T-helper 2 cell treated with Interferon-gamma antibody and Interleukin-4, amounts not matched to agents 5 μg/mL and 100 μg/mL, for 36 hours (primary cell): ENCODE data around the gene CDH7.

Experiments used
- DNase-seq: peaks from one replicate; pipeline ENCODE4 v3.0.0; 2021; ENCODE audit warnings: low spot score
- H3K27ac Mint-ChIP-seq: one replicate; pipeline ENCODE4 v1.8.0; 2021; ENCODE audit warnings: mild to moderate bottlenecking, mixed read lengths
- H3K27me3 Mint-ChIP-seq: one replicate; pipeline ENCODE4 v1.8.0; 2021; ENCODE audit warnings: low read depth, mixed read lengths
- H3K36me3 Mint-ChIP-seq: one replicate; pipeline ENCODE4 v1.8.0; 2021; ENCODE audit warnings: low read depth, mixed read lengths
- H3K4me1 Mint-ChIP-seq: one replicate; pipeline ENCODE4 v1.8.0; 2021; ENCODE audit warnings: low read depth, mixed read lengths
- H3K4me3 Mint-ChIP-seq: one replicate; pipeline ENCODE4 v1.8.0; 2022; ENCODE audit warnings: mild to moderate bottlenecking, moderate library complexity, mixed read lengths
- H3K9me3 Mint-ChIP-seq: one replicate; pipeline ENCODE4 v1.8.0; 2021; ENCODE audit warnings: mixed read lengths

The CDH7 gene

GRCh38 chr18:65792456-65793074 is 41.8 kb downstream of the CDH7 start:
- H3K27me3 Mint-ChIP-seq: no peaks in the 10 kb centered on the region
- no peak for DNase-seq
- H3K4me3 Mint-ChIP-seq: no peak overlapping the region
- H3K27ac Mint-ChIP-seq: no peak overlapping the region
- H3K9me3 Mint-ChIP-seq: peaks cover 20% of the 10 kb centered on the region
- no peaks in the 10 kb centered on the region for H3K36me3 Mint-ChIP-seq
- H3K4me1 Mint-ChIP-seq: no peaks in the 10 kb centered on the region

- Mint-ChIP-seq H3K27ac (no peak overlapping the region), H3K4me3 (no peak overlapping the region), H3K9me3 (peaks cover 12% of the 10 kb centered on the region), H3K27me3 (no peaks in the 10 kb centered on the region), H3K36me3 (no peaks in the 10 kb centered on the region), H3K4me1 (no peaks in the 10 kb centered on the region)
- DNase-seq: no peak
These were observed 57.9 kb downstream of the CDH7 start for GRCh38 chr18:65808759-65809158.

- Mint-ChIP-seq H3K4me3 (no peak overlapping the region), H3K4me1 (no peaks in the 10 kb centered on the region), H3K36me3 (no peaks in the 10 kb centered on the region), H3K27ac (no peak overlapping the region), H3K27me3 (no peaks in the 10 kb centered on the region), H3K9me3 (peaks cover 8% of the 10 kb centered on the region)
- no peak for DNase-seq
These were observed 60.5 kb downstream of the CDH7 start for GRCh38 chr18:65811307-65811706.

GRCh38 chr18:65815506-65815905 is 64.7 kb downstream of the CDH7 start:
- peaks cover 13% of the 10 kb centered on the region for H3K9me3 Mint-ChIP-seq

GRCh38 chr18:65817178-65817577 is 66.4 kb downstream of the CDH7 start:
- Mint-ChIP-seq H3K27ac (no peak overlapping the region), H3K36me3 (no peaks in the 10 kb centered on the region), H3K4me1 (no peaks in the 10 kb centered on the region), H3K27me3 (no peaks in the 10 kb centered on the region), H3K4me3 (no peak overlapping the region), H3K9me3 (peaks cover 18% of the 10 kb centered on the region)
- DNase-seq: no peak

More at GRCh38 chr18:65815506-65815905, 64.7 kb downstream of the CDH7 start:
- no peak overlapping the region for H3K27ac Mint-ChIP-seq
- no peak overlapping the region for H3K4me3 Mint-ChIP-seq
- H3K4me1 Mint-ChIP-seq: no peaks in the 10 kb centered on the region
- H3K36me3 Mint-ChIP-seq: no peaks in the 10 kb centered on the region
- no peak for DNase-seq
- no peaks in the 10 kb centered on the region for H3K27me3 Mint-ChIP-seq

GRCh38 chr18:65821911-65822310 is 71.1 kb downstream of the CDH7 start:
- no peak for DNase-seq
- Mint-ChIP-seq H3K9me3 (peaks cover 19% of the 10 kb centered on the region), H3K27ac (no peak overlapping the region), H3K4me3 (no peak overlapping the region), H3K27me3 (no peaks in the 10 kb centered on the region), H3K36me3 (no peaks in the 10 kb centered on the region), H3K4me1 (no peaks in the 10 kb centered on the region)

GRCh38 chr18:65822826-65823225 is 72.0 kb downstream of the CDH7 start:
- no peak for DNase-seq
- no peak overlapping the region for H3K4me3 Mint-ChIP-seq
- H3K27ac Mint-ChIP-seq: no peak overlapping the region
- peaks cover 16% of the 10 kb centered on the region for H3K9me3 Mint-ChIP-seq
- no peaks in the 10 kb centered on the region for H3K36me3 Mint-ChIP-seq
- no peaks in the 10 kb centered on the region for H3K4me1 Mint-ChIP-seq
- no peaks in the 10 kb centered on the region for H3K27me3 Mint-ChIP-seq

GRCh38 chr18:65827444-65827843 is 76.6 kb downstream of the CDH7 start:
- Mint-ChIP-seq H3K4me1 (no peaks in the 10 kb centered on the region), H3K27ac (no peak overlapping the region), H3K9me3 (peaks cover 12% of the 10 kb centered on the region), H3K4me3 (no peak overlapping the region), H3K36me3 (no peaks in the 10 kb centered on the region), H3K27me3 (no peaks in the 10 kb centered on the region)
- DNase-seq: no peak

GRCh38 chr18:65835881-65836280 is 85.1 kb downstream of the CDH7 start:
- H3K4me3 Mint-ChIP-seq: no peak overlapping the region
- H3K9me3 Mint-ChIP-seq: peaks cover 29% of the 10 kb centered on the region
- no peaks in the 10 kb centered on the region for H3K4me1 Mint-ChIP-seq
- no peak for DNase-seq
- no peaks in the 10 kb centered on the region for H3K27me3 Mint-ChIP-seq
- no peak overlapping the region for H3K27ac Mint-ChIP-seq
- no peaks in the 10 kb centered on the region for H3K36me3 Mint-ChIP-seq

GRCh38 chr18:65846107-65846506 is 95.3 kb downstream of the CDH7 start:
- Mint-ChIP-seq H3K4me1 (no peaks in the 10 kb centered on the region), H3K27me3 (no peaks in the 10 kb centered on the region), H3K36me3 (no peaks in the 10 kb centered on the region), H3K4me3 (no peak overlapping the region), H3K27ac (no peak overlapping the region), H3K9me3 (peaks cover 8% of the 10 kb centered on the region)
- no peak for DNase-seq

- Mint-ChIP-seq H3K27me3 (no peaks in the 10 kb centered on the region), H3K36me3 (no peaks in the 10 kb centered on the region), H3K4me3 (no peak overlapping the region), H3K27ac (no peak overlapping the region), H3K9me3 (peaks cover 11% of the 10 kb centered on the region), H3K4me1 (no peaks in the 10 kb centered on the region)
- no peak for DNase-seq
These were observed 101.5 kb downstream of the CDH7 start for GRCh38 chr18:65852273-65852672.

GRCh38 chr18:65859075-65859474 is 108.3 kb downstream of the CDH7 start:
- H3K27ac Mint-ChIP-seq: no peak overlapping the region
- H3K4me1 Mint-ChIP-seq: no peaks in the 10 kb centered on the region
- no peaks in the 10 kb centered on the region for H3K36me3 Mint-ChIP-seq

GRCh38 chr18:65869527-65869926 is 118.7 kb downstream of the CDH7 start:
- peaks cover 23% of the 10 kb centered on the region for H3K9me3 Mint-ChIP-seq

More at GRCh38 chr18:65859075-65859474, 108.3 kb downstream of the CDH7 start:
- no peak for DNase-seq
- no peaks in the 10 kb centered on the region for H3K27me3 Mint-ChIP-seq
- H3K9me3 Mint-ChIP-seq: peaks cover 18% of the 10 kb centered on the region
- no peak overlapping the region for H3K4me3 Mint-ChIP-seq

GRCh38 chr18:65876310-65876709 is 125.5 kb downstream of the CDH7 start:
- Mint-ChIP-seq H3K4me1 (no peaks in the 10 kb centered on the region), H3K36me3 (no peaks in the 10 kb centered on the region), H3K4me3 (no peak overlapping the region), H3K27ac (no peak overlapping the region), H3K9me3 (peaks cover 10% of the 10 kb centered on the region), H3K27me3 (no peaks in the 10 kb centered on the region)
- no peak for DNase-seq

More at GRCh38 chr18:65869527-65869926, 118.7 kb downstream of the CDH7 start:
- H3K27ac Mint-ChIP-seq: no peak overlapping the region
- no peaks in the 10 kb centered on the region for H3K36me3 Mint-ChIP-seq
- H3K27me3 Mint-ChIP-seq: no peaks in the 10 kb centered on the region
- H3K4me1 Mint-ChIP-seq: no peaks in the 10 kb centered on the region
- H3K4me3 Mint-ChIP-seq: no peak overlapping the region
- DNase-seq: no peak

GRCh38 chr18:65897292-65897691 is 146.5 kb downstream of the CDH7 start:
- Mint-ChIP-seq H3K4me3 (no peak overlapping the region), H3K27ac (no peak overlapping the region), H3K4me1 (no peaks in the 10 kb centered on the region), H3K36me3 (no peaks in the 10 kb centered on the region), H3K9me3 (peaks cover 22% of the 10 kb centered on the region), H3K27me3 (no peaks in the 10 kb centered on the region)
- no peak for DNase-seq
